GM19372 (cell line): ENCODE measurements around the gene C11orf54.
"Not testable (repeated sequence)": the region's sequence is repeated elsewhere in the genome, so short reads cannot be mapped to it uniquely, and the experiment has no call there.

Source experiments
- ATAC-seq: cut with Tn5 transposase; IDR thresholded peaks from one replicate; pipeline ENCODE4 v1.9.1; 2021; ENCODE audit warnings: mild to moderate bottlenecking, low read depth, moderate library complexity; ENCODE audit not compliant: unreplicated experiment

Gene C11orf54

DNA sequence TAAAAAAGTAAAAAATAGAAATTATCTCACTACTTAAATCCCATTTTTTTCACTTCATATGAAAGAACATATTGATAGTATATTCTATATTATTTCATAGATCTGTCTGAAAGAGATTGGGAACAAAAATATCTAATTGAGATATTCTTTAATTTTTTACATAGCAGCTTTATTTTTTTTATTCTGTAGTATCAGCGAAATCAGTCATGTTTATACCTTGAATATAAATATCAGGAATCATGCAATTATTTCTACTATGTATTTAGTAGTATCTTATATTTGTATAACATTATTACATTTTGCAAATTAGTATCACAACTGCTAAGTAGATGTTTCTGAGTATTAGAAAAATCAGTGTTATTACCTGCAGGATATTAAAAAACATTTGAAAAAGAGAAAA, 20.4 kb downstream of the C11orf54 start:
- no peak for ATAC-seq

DNA sequence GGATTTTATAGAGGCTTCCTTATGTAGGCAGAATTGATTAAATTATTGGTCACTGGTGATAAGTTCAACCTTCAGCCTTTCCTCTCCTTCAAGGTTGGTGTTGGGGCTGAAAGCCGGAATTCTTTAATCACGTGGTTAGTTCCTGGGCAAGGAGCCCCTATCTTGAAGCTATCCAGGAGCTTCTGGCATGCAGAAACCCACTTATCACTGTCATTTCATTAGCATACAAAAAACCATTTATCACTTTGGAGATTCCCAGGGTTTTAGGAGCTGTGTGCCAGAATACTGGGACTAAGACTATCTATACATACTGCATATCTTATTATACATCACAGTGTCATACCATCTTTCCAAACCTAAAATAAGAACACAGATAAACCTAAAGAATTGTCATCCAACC, 24.1 kb downstream of the C11orf54 start:
- ATAC-seq, result no peak

DNA sequence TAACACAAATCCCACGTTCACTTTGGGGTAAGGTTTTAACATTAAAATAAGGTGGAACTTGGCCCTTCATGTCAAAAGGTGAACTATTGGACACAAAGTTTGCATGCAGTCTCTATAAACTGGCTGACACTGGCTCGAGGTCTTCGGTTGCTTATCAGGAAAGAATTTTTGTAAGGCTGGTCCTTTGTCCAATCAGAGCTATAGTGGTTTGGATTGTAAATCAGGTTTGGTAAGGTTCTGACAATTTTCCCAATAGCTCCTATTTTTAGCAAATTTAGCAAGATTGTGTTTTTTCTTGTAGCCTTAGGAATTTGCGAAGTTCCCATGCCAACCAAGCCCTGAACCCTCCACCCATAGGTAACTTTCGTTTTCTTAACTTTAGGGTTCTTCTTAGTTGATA, 25.0 kb downstream of the C11orf54 start:
- no peak for ATAC-seq

- no peak for ATAC-seq
Observed at GRCh38 chr11:93767018-93767417, 25.5 kb downstream of the C11orf54 start.

GRCh38 chr11:93770160-93770559, 28.7 kb downstream of the C11orf54 start:
- ATAC-seq, result no peak

DNA sequence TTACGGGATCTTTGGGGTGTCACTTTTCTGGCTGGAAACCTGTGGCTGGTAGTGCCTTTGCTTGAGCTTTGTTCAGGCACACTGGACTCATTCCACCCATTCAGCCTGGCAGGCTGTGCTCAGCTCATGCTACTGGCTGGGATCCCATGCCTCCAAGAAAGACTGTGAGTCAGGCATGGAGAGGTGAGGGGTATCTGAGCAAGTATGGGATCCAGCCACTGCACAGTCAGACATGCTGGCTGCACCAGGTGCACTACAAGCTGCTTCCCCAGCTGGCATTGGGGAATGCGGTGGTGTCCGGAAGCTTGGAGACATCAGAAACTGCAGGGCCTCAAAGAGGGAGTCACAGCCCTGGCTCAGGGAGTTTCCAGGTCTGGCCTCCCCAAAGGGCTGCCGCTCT, 30.7 kb downstream of the C11orf54 start:
- ATAC-seq, result no peak

DNA sequence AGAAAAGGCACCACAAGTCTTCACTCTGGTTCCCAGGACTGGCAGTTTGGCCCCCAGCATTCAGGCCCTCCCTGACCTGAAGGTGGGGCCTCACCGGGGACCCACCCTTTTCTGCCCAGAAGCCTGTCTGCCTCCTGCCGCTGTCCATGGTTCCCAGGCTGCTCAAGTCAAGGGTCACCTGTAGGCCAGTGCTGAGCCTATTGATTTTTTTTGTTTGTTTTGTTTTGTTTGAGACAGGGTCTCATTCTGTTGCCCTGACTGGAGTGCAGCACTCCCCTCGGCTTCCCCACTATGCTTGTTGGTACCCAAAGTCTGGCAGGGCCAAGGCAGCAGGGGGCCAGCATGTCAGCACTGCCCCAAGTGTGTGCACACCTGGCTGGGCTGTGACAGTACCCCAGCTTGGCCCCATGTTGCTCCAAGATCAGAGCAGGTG, 31.6 kb downstream of the C11orf54 start:
- no peak for ATAC-seq

DNA sequence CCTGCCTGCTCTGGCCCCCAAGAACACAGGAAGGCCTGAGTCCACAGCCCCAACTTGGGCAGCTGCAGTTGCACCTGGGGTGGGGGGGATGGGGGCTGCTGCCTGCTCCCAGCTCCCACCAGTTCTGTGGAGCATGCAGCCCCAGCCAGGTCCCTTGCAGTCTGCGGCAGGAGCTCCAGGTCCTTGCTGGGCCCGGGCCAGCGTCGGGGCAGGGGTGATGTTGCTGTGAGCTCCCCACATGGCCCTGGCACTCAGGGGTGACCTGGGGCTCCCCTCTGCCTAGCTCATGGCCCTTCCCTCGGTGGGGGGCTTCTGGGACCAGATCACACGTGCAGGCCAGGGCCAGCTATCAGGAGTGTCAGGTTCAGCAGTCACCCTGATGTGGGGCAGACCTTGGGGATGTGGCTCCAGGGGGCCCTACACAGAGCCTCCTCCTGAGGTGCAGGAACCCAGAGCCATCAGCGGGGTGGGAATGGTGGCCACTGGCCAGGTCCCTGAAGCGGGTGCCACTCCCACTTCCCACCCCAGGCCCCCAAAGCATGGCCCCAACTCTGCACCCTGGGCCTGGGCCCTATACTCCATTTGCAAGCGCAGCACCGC, 32.2 kb downstream of the C11orf54 start:
- ATAC-seq, result no peak

DNA sequence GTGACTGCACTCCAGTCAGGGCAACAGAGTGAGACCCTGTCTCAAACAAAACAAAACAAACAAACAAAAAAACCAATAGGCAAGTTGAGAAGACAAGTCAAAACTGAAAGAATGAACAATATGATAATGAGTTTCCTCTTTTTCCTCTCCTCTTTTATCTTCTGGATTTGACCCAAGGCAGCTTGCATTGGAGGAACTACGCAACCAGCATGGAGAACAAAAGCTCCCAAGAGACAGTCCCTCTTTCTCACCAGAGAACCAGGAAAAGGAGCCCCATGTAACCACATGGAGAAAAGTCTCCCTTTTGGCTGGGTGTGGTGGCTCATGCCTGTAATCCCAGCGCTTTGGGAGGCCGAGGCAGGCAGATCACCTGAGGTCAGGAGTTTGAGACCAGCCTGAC, 33.1 kb downstream of the C11orf54 start:
- not testable (repeated sequence) for ATAC-seq

DNA sequence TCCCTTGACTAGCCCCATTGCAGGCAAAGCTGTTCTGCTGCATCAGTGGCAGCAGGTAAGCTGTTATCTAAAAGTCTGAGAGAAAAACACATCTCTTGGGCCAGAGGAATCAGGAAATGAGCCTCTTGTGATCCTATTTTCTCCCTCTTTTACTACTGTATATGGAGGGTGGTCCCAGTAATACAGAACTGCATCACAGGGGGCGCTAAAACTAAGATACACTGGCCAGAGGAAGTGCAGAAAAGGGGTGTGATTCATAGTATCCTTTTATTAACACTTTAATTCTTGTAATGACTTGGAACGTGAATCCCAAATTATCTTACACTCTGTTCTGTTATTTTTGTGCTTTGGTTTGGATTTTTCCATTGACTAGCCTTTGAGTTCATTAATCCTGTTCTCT, 33.8 kb downstream of the C11orf54 start:
- ATAC-seq, result no peak

DNA sequence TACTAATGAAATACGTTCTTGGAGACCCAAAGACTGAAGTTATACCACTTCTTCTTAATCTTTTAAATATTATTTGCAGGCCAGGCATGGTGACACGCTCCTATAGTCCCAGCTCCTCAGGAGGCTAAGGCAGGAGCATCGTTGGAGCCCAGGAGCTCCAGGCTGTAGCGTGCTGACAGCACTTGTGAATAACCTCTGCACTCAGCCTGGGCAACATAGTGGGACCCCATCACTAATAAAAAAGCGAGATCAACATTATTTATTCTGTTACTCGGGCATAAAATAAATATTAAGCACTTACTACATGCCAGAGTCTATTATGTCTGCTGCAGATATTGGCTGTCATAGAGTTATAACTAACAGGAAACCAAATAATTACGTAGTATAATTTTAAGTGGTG, 41.9 kb downstream of the C11orf54 start:
- ATAC-seq, result no peak

DNA sequence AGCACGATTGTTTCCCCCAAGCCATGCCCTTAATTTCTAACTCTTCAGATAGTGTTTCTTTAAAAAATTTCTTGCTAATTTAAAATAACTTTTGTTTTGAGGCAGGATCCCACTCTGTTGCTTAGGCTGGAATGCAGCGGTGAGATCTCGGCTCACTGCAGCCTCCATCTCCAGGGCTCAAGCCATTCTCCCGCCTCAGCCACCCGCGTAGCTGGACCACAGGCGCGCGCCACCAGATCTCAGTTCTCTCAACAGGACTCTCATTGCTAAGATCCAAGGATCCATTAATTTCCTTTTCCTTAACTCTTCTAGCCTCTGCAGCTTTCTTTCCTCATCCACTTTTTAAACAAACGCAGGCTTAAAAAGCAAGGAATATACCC, 42.3 kb downstream of the C11orf54 start:
- ATAC-seq, result peak; percentile 49

DNA sequence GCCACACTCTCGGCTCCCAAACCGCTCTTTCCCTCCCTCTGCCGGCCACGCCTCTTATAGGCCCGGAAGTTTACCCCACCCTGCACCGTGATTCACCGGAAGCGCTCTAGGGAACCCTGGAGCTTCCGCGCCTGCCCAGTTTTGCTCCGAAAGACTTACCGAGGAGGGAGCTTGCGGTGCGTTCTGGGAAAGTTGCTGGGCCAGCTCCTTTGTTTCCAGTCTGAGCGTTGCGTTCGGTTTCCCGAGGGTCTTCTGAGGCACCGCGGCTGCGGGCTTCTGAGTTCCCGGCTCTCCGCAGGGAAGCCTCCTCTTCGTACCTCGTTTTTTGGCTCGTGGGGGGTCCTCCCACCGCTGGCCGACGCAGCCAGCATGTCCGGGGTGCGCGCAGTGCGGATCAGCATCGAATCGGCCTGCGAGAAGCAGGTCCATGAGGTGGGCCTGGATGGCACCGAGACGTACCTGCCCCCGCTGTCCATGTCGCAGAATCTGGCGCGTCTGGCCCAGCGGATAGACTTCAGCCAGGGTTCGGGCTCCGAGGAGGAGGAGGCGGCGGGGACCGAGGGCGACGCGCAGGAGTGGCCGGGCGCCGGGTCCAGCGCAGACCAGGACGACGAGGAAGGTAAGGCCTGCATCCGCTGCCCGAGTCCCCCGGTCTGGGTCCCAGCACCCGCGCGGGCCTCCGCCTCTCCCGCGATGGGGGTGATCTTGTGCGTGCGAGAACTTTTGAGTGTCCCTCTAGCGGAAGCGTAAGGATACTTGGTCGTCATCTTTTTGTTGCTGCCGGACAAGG, 42.9 kb downstream of the C11orf54 start, which contains the start of gene MED17:
MED17 (plus strand) TSS at position 138 of the 790 bp plus-strand sequence; CDS start at position 370, 232 bp downstream.
- peak; percentile 93 for ATAC-seq

DNA sequence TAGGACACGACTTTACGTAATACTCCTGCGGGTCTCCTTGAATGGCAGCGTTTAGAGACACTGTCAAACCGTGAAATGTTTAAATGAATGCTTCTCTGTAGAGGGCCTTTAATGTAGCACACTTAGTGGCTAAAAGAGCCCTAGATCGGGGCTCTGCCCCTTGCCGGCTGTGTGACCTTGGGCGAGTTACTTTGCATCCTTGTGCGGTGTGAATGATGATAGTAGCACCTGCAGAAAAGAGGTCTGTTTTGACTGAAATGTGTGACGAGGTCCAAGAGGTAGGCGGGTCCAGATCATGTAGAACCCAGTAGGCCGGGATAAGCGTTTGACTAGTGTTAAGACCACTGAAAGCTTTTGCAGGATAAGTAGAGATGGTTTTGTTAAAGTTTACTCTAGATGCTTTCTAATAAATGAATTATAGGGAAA, 43.5 kb downstream of the C11orf54 start:
- ATAC-seq, result peak; percentile 23

DNA sequence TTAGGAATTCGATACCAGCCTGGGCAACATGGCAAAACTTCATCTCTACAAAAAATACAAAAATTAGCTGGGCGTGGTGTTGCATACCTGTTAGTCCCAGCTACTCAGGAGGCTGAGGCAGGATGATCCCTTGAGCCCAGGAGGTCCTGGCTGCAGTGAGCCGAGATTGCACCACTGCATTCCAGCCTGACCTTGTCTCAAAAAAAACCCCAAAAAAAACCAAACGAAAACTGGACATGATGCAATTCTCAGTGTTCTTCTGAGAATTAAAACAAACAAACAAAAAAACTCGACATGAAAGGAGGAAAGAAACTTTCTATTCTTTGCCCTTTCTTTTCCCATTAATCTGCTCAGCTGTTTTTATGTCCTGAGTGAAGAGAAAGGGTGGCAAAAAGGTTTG, 50.0 kb downstream of the C11orf54 start:
- ATAC-seq, result no peak

DNA sequence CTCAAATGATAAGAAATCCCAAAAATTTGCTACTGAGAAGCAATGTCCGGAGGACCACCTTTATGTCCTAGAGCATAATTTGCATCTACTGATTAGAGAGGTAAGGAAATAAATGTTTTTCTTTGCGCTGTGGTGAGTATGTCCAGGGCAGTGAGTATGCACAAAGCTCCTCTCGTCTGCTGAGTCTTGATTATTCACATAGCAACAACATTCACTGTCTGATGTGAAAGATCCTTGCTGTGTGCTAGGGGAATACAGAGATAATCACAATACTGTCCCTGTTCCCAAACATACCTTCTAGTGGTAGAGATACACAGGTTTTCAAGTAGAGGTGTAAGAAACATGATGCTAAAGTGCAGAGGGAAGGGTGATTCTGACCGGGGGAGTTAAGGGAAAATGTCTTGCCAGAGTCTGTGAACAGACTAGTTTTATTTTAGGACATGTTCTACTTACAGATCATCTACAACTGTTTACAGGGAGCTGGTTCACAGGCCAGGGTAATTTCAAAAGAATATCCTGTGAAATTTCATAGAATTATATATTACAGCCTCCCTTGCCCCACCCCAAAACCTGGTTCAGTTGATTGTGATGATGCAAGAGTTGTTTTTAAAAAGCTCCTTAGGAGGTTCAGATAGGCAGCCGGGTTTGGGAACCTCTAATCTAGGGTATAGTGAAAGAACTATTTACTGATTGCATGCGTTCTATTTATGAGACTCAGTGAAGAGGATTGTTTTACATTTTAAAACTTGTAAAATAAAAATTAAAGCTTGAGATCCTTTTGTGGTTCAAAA, 55.2 kb downstream of the C11orf54 start:
- ATAC-seq, result no peak

GRCh38 chr11:93801366-93801765, 59.9 kb downstream of the C11orf54 start:
- no peak for ATAC-seq

GRCh38 chr11:93804879-93805278, 63.4 kb downstream of the C11orf54 start:
- no peak for ATAC-seq

GRCh38 chr11:93807980-93808379, 66.5 kb downstream of the C11orf54 start:
- ATAC-seq, result no peak

- no peak for ATAC-seq
Observed at GRCh38 chr11:93813974-93814373, 72.5 kb downstream of the C11orf54 start.
